ENCODE results near the gene CD44.

GRCh38 chr11:35101223-35101622 is 37.7 kb upstream of the CD44 start:
- TF ChIP-seq CTCF (IDR thresholded peaks at IDR 0.05) (no peak), POLR2A (IDR thresholded peaks at IDR 0.05) (no peak)
